Lower lobe of right lung (tissue), 2 donors: Measurements from ENCODE around the gene OVCA2. TPM values are rescaled to one million over a fixed set of nuclear protein-coding genes. Genes with fewer than 3 reads are reported as not detected.
A peak's percentile ranks its signal among the peaks of the same experiment; 100 is the strongest.

Experiments
- ATAC-seq, 2 donors: fragments of 200-7000 bp; cut with Tn5 transposase; one replicate each; pipeline ENCODE4 v1.9.1; 2020 to 2022; ENCODE audit warnings: mild to moderate bottlenecking in 2 of 2, moderate library complexity in 2 of 2
- DNase-seq: peaks from one replicate; pipeline ENCODE4 v3.0.0-alpha.2; 2020
- H3K27ac ChIP-seq: fragments of 200-600 bp; one replicate; pipeline ENCODE4 v1.8.0; 2022
- H3K27me3 ChIP-seq: fragments of 200-600 bp; one replicate; pipeline ENCODE4 v1.8.0; 2022; ENCODE audit warnings: low read depth
- H3K36me3 ChIP-seq: fragments of 200-600 bp; one replicate; pipeline ENCODE4 v1.8.0; 2022; ENCODE audit warnings: mild to moderate bottlenecking
- H3K4me1 ChIP-seq: fragments of 200-600 bp; one replicate; pipeline ENCODE4 v1.8.0; 2022
- H3K4me3 ChIP-seq: fragments of 200-600 bp; one replicate; pipeline ENCODE4 v1.8.0; 2022; ENCODE audit warnings: mild to moderate bottlenecking
- H3K9me3 ChIP-seq: fragments of 200-600 bp; one replicate; pipeline ENCODE4 v1.8.0; 2022
- intact Hi-C: fragments of 100-400 bp; cut with DNase I; formaldehyde crosslinking; loops from one replicate; pipeline ENCODE4 v1.11.0; 2022
- total RNA-seq: library from RNA; stranded (reverse); fragmentation: NEBNext Ultra II Directional; extraction: Animal tissue kit (Norgen Biotek cat#: 25700); gene quantifications from one replicate; pipeline ENCODE4 v1.2.1, GENCODE V29; 2021
- TF ChIP-seq, protein P1 (sequence below): fragments of 200-600 bp; IDR thresholded peaks from one replicate; pipeline ENCODE4 v1.8.0; 2022; ENCODE audit warnings: antibody characterized with exemption, mild to moderate bottlenecking
- donor health status: DM: no; HTN: yes; CAD: no; lungs with severe emphysema.

OVCA2 gene
- total RNA-seq, 1 donor from 2014 or later = 20.3 TPM

DNA sequence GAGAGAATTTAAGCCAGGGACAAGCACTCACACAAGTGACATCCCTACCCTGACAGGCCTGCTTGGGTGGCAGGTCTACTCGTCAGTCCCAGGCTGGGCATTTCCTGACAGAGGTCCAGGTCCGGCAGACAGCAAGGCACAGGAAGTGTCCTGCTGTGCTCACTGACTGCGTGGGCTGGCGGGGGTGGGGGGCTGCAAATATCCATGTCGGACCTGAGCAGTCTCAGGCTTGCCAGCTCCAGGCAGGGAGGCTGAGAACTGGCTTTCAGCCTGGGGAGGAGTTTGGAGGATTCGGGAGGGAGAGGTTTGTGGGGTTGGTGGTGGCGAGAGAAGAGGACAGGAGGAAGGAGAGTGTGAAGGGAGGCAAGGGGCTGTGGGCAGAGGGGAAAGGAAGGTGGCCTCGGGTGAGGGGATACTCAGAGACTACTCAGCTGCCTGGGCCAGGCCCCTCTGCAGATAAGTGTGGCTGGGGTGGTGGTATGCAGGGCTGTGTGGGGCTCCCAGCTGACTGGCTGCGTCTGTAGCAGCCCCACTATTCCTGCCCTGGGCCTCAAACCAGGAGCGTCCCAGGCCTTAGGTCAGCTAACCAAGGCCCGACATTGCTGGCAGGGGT is 20.9 kb downstream of the OVCA2 start:
- Histone ChIP-seq H3K4me1 (peaks cover 79% of the 10 kb centered on the region), H3K27me3 (peaks cover 7% of the 10 kb centered on the region), H3K27ac (peak overlapping the region; percentile 87), H3K9me3 (no peaks in the 10 kb centered on the region), H3K4me3 (no peak overlapping the region), H3K36me3 (peaks cover 51% of the 10 kb centered on the region)
- DNase-seq = no peak
- TF ChIP-seq, protein P1, sequence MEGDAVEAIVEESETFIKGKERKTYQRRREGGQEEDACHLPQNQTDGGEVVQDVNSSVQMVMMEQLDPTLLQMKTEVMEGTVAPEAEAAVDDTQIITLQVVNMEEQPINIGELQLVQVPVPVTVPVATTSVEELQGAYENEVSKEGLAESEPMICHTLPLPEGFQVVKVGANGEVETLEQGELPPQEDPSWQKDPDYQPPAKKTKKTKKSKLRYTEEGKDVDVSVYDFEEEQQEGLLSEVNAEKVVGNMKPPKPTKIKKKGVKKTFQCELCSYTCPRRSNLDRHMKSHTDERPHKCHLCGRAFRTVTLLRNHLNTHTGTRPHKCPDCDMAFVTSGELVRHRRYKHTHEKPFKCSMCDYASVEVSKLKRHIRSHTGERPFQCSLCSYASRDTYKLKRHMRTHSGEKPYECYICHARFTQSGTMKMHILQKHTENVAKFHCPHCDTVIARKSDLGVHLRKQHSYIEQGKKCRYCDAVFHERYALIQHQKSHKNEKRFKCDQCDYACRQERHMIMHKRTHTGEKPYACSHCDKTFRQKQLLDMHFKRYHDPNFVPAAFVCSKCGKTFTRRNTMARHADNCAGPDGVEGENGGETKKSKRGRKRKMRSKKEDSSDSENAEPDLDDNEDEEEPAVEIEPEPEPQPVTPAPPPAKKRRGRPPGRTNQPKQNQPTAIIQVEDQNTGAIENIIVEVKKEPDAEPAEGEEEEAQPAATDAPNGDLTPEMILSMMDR = no peak
- ATAC-seq = no peak
- intact Hi-C loops = no loop called here

DNA sequence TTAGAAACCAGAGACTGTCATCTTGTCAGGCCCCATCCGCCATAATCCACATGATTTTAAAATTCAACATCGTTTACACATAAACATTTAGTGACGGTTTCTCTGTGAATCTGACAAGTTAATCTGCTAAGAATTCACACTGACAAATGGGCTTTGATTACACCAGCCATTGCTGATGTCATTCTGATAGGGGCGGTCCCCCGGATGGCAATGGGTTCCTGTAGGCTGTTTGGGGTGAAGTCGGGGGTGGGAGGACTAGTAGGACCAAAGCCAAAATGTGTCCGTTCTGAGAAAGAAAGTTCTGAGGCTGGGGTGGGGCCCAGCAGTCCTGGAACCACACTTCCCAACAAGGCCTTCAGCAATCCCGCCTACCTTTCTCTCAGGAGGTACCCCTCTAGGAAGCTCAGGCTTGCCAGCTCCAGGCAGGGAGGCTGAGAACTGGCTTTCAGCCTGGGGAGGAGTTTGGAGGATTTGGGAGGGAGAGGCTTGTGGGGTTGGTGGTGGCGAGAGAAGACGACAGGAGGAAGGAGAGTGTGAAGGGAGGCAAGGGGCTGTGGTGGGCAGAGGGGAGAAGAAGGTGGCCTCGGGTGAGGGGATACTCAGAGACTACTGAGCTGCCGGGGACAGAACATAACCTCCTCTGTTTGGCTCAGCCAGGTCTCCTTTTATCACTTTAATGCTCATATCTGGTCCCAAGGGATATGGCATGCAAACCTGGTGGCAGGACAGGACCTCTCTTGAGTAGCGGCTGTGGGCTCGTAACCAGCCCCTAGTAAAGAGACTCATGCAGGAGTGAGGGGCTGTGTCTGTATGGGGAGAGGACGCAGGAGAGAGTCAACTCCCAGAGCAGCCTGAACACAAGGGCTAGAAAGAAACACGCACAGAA is 21.7 kb downstream of the OVCA2 start:
- Histone ChIP-seq H3K36me3 (peaks cover 50% of the 10 kb centered on the region), H3K4me1 (peaks cover 80% of the 10 kb centered on the region), H3K27ac (peak overlapping the region; percentile 87), H3K27me3 (no peaks in the 10 kb centered on the region), H3K4me3 (no peak overlapping the region), H3K9me3 (no peaks in the 10 kb centered on the region)
- ATAC-seq (no peak), DNase-seq (no peak)
- TF ChIP-seq, protein P1 = no peak
- intact Hi-C loops = no loop called here

DNA sequence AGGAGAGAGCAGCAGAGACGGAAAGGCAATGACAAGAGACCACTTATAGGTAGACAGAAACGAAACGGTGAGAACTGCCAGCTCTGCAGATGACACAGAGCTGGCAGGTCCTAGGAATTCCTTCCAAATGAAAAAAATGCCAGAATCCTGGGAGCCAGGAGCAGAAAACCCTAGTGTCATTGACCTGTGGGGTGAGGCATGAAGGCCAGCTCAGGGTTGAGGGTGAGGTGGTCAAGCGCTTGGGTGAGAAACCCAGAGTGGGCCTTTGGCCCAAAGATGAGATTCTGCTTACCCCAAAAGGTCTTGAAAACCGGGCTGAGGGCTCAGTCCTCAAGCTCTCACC is 22.3 kb downstream of the OVCA2 start:
- H3K4me1 ChIP-seq = peaks cover 80% of the 10 kb centered on the region
- H3K27ac ChIP-seq = peak overlapping the region; percentile 87
- H3K27me3 ChIP-seq = no peaks in the 10 kb centered on the region
- TF ChIP-seq, protein P1 = no peak
- intact Hi-C loops = no loop called here
- no peaks in the 10 kb centered on the region for H3K9me3 ChIP-seq
- H3K4me3 ChIP-seq = no peak overlapping the region
- ATAC-seq (no peak), DNase-seq (no peak)
- peaks cover 50% of the 10 kb centered on the region for H3K36me3 ChIP-seq

DNA sequence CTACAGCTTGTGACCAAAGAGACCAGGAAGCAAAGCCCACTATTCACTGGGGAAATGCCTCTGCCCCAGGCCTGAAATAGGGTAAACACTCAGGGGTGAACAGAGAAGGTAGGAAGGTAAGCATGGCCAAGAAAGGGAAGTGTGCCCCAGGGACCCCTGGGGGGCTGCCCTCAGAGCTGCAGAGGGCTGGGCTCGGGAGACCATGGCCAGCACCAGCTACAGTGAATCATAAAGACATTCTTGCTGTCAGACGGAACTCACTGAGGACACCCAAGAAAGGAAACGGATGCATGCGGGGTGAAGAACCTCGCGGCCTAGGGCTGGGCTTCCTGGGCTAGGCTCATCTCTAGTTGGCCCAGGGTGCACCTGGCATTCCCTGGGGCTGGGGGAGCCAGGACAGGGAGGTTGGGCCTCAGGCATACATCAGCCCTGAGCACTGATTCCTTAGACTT is 22.7 kb downstream of the OVCA2 start:
- no peak for DNase-seq
- Histone ChIP-seq H3K36me3 (peaks cover 47% of the 10 kb centered on the region), H3K27ac (peak overlapping the region; percentile 87), H3K9me3 (no peaks in the 10 kb centered on the region), H3K4me1 (peaks cover 75% of the 10 kb centered on the region), H3K27me3 (no peaks in the 10 kb centered on the region), H3K4me3 (no peak overlapping the region)
- intact Hi-C loops = no loop called here
- no peak for ATAC-seq
- TF ChIP-seq, protein P1 = no peak

DNA sequence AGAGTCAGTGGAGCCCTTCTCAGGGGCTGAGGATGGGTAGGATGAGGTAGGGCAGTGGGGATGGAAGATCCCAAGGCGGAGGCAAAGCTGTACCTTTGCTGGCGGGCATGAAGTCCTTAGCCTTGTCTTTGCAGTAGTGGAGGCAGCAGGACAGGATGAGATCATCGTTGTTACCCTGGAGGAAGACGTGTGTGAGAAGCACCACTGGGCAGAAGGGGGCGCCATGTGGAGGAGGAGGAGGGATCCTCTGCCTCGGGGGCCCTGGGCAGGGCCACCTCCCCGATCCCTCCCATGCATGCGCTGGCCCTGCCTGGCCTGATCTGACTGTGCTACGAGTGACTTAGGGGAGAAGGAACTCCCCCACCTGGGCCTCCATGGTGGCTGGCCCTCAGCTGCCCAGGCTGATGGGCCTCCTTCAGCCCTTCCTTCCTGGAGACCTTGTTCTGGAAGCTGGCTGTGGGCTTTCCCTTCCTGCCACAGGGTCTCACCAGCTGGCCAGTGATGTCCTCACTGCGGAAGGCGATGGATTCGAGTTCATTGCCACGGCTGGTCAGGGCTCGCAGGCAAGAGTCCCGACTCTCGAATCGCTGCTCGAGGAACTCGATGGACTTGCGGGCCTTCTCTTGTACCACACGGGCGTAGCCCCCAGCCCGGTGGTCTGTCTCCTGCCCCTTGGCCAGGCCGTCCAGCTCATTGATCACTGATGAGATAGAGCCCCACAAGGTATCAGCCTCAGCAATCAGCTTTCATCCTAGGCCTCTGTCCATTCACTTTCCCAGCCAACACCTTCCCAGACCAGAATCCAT is 23.4 kb downstream of the OVCA2 start:
- H3K9me3 ChIP-seq = no peaks in the 10 kb centered on the region
- intact Hi-C loops = no loop called here
- no peaks in the 10 kb centered on the region for H3K27me3 ChIP-seq
- TF ChIP-seq, protein P1 = peak; percentile 35
- H3K27ac ChIP-seq = peak overlapping the region; percentile 87
- DNase-seq (no peak), ATAC-seq (peak; percentile 23 to 36)
- peaks cover 73% of the 10 kb centered on the region for H3K4me1 ChIP-seq
- no peak overlapping the region for H3K4me3 ChIP-seq
- peaks cover 47% of the 10 kb centered on the region for H3K36me3 ChIP-seq
